H1 (cell line): Measurements from ENCODE around the gene CMTM3. TPM values are rescaled to one million over a fixed set of nuclear protein-coding genes. Genes with fewer than 3 reads are reported as not detected.

ENCODE experiments used
- GABPA ChIP-seq: IDR thresholded peaks from 2 replicates; pipeline ENCODE4 v1.6.1; 2011; ENCODE audit warnings: mild to moderate bottlenecking, low read length, moderate library complexity, borderline replicate concordance; ENCODE audit not compliant: insufficient read depth
- POU5F1 ChIP-seq: IDR thresholded peaks from 2 replicates; pipeline ENCODE4 v1.6.1; 2011; ENCODE audit warnings: low read depth, mild to moderate bottlenecking, low read length, moderate library complexity
- SRF ChIP-seq: IDR thresholded peaks from 2 replicates; pipeline ENCODE4 v1.6.1; 2011; ENCODE audit warnings: mild to moderate bottlenecking, low read depth, low read length, moderate library complexity
- polyA plus RNA-seq, 7 experiments: library from polyadenylated mRNA; depleted of rRNA in 3 of 7; stranded (reverse) in 5 of 7; unstranded in 2 of 7; fragments of >200 nt in 5 of 7; fragments of 200-250 nt in 2 of 7; gene quantifications; 1 replicate in 5 of 7; 2 replicates in 1 of 7; 4 replicates in 1 of 7; pipeline versions ENCODE4 v1.2.1 to v1.2.3, GENCODE V29; 2011 to 2013; ENCODE audit warnings: missing spikeins in 2 of 7, mixed read lengths in 2 of 7
- total RNA-seq: library from RNA; stranded (reverse); fragmentation: NEBNext Ultra II Directional; extraction: Animal tissue kit (Norgen Biotek cat#: 25700); gene quantifications from 2 replicates; pipeline ENCODE4 v1.2.1, GENCODE V29; 2021

CMTM3 gene
- total and polyA plus RNA-seq, 2 of the 8 experiments (the other 6 are each of a cell fraction or from before 2014, with no cell fraction given), result 24.7 to 24.8 TPM

DNA sequence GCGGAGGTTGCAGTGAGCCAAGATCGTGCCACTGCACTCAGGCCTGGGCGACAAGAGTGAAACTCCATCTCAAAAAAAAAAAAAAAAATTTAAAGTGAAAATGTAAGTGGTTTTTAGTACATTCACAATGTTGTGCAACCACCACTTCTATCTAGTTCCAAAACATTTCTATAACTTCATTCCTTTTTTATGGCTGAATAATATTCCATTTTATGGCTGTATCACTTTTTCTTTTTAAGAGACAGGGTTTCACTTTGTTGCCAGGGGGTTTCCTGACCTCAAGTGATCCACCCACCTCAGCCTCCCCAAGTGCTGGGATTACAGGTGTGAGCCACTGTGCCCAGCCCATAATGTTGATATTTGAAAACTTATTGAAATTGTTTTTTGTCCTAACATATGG lies 11.7 kb upstream of the CMTM3 start (continued):
- TF ChIP-seq GABPA (no peak), SRF (no peak), POU5F1 (no peak)
